ENCODE measurements around the gene SIM2.

The SIM2 gene

GRCh38 chr21:36719614-36720013 lies 20.7 kb downstream of the SIM2 start:
- DNase-seq: no peak

GRCh38 chr21:36721817-36722216 lies 22.9 kb downstream of the SIM2 start:
- DNase-seq: no peak

GRCh38 chr21:36722370-36723368 lies 23.8 kb downstream of the SIM2 start:
- no peak for DNase-seq

- no peak for DNase-seq
These were observed 24.5 kb downstream of the SIM2 start for GRCh38 chr21:36723371-36723881.

GRCh38 chr21:36724660-36725059 lies 25.7 kb downstream of the SIM2 start:
- DNase-seq: no peak

GRCh38 chr21:36725793-36726386 lies 27.0 kb downstream of the SIM2 start:
- DNase-seq: no peak

- no peak for DNase-seq
These were observed 29.0 kb downstream of the SIM2 start for GRCh38 chr21:36727866-36728265.

- DNase-seq: no peak
These were observed 29.6 kb downstream of the SIM2 start for GRCh38 chr21:36728371-36729111.

GRCh38 chr21:36729310-36729970 lies 30.5 kb downstream of the SIM2 start:
- no peak for DNase-seq

- no peak for DNase-seq
These were observed 31.7 kb downstream of the SIM2 start for GRCh38 chr21:36730291-36731281.

GRCh38 chr21:36732217-36732616 lies 33.3 kb downstream of the SIM2 start:
- no peak for DNase-seq

- no peak for DNase-seq
These were observed 33.8 kb downstream of the SIM2 start for GRCh38 chr21:36732761-36733160.

GRCh38 chr21:36733857-36734256 lies 34.9 kb downstream of the SIM2 start:
- DNase-seq: no peak

GRCh38 chr21:36734367-36735200 lies 35.7 kb downstream of the SIM2 start:
- no peak for DNase-seq

- no peak for DNase-seq
These were observed 36.2 kb downstream of the SIM2 start for GRCh38 chr21:36735201-36735515.

GRCh38 chr21:36735724-36736320 lies 36.9 kb downstream of the SIM2 start:
- DNase-seq: no peak

- no peak for DNase-seq
These were observed 39.7 kb downstream of the SIM2 start for GRCh38 chr21:36738489-36739126.

- no peak for DNase-seq
These were observed 42.6 kb downstream of the SIM2 start for GRCh38 chr21:36741506-36741905.

GRCh38 chr21:36743008-36743407 lies 44.1 kb downstream of the SIM2 start:
- no peak for DNase-seq

- no peak for DNase-seq
These were observed 44.5 kb downstream of the SIM2 start for GRCh38 chr21:36743446-36743845.
